NCI-H1105 treated with DMSO at 0.1 percent for 48 hours (cell line): Measurements from ENCODE around the gene IQGAP2.

Experiments used
- DNase-seq: peaks from one replicate; lab custom pipeline; 2025; lab: John Stamatoyannopoulos, UW

The IQGAP2 gene

GRCh38 chr5:76755779-76756637 lies 352.9 kb downstream of the IQGAP2 start:
- no peak for DNase-seq

- no peak for DNase-seq
Observed at GRCh38 chr5:76757049-76757448, 354.0 kb downstream of the IQGAP2 start.
